A673 (cell line): ENCODE measurements around the gene ZNF527.

ENCODE experiments used
- CTCF ChIP-seq: fragments of 300-800, 200-600 bp; sonication (generic); conservative IDR thresholded peaks from 2 replicates; pipeline ENCODE4 v1.5.1; 2017; ENCODE audit warnings: low read depth, mild to moderate bottlenecking, antibody characterized with exemption, low read length, moderate library complexity, mixed read lengths
- EZH2 ChIP-seq: fragments of 200-600 bp; sonication (generic); IDR thresholded peaks from 2 replicates; pipeline ENCODE4 v1.6.1; 2017; ENCODE audit warnings: borderline replicate concordance, low read depth, mild to moderate bottlenecking, mixed read lengths, antibody characterized with exemption, low read length; ENCODE audit not compliant: poor library complexity, severe bottlenecking

GRCh38 chr19:37355901-37356300 lies 15.0 kb upstream of the ZNF527 start:
- no peak for TF ChIP-seq CTCF
- no peak for TF ChIP-seq EZH2
